Keratinocyte (primary cell): ENCODE results near the gene IFT122.

ENCODE experiments used
- EZH2 ChIP-seq: IDR thresholded peaks from one replicate; pipeline ENCODE4 v1.6.1; 2012; ENCODE audit warnings: inconsistent platforms, mild to moderate bottlenecking, low read length, moderate library complexity
- TF ChIP-seq, protein P1 (sequence below), 3 experiments: IDR thresholded peaks in 1 of 3; conservative IDR thresholded peaks in 1 of 3; optimal IDR thresholded peaks in 1 of 3; 2 replicates in 2 of 3; 3 replicates in 1 of 3; pipeline versions ENCODE3 to v1.5.1; 2011; ENCODE audit warnings: low read length in 3 of 3, mild to moderate bottlenecking in 3 of 3, moderate library complexity in 2 of 3, control low read depth in 1 of 3, inconsistent platforms in 1 of 3; ENCODE audit not compliant: insufficient read depth in 2 of 3; ENCODE audit errors: extremely low read depth in 1 of 3

DNA sequence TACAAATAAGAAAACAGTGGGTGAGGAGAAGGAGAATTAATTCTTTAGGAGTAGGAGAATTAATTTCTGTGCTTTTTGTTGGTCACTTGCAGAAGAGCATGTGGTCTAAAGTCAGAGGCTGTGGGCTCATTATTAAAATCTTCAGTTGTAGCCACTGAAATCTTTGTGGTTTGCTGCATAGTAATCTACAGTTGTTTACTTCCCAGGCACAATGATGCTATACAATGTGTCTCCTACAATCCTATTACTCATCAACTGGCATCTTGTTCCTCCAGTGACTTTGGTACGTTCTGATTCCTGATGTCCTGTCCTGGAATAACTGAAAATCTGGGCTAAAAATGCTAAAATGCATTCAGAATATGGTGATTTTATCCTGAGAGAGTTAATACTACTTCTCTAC is 21.0 kb downstream of the IFT122 start:
- TF ChIP-seq, protein P1, sequence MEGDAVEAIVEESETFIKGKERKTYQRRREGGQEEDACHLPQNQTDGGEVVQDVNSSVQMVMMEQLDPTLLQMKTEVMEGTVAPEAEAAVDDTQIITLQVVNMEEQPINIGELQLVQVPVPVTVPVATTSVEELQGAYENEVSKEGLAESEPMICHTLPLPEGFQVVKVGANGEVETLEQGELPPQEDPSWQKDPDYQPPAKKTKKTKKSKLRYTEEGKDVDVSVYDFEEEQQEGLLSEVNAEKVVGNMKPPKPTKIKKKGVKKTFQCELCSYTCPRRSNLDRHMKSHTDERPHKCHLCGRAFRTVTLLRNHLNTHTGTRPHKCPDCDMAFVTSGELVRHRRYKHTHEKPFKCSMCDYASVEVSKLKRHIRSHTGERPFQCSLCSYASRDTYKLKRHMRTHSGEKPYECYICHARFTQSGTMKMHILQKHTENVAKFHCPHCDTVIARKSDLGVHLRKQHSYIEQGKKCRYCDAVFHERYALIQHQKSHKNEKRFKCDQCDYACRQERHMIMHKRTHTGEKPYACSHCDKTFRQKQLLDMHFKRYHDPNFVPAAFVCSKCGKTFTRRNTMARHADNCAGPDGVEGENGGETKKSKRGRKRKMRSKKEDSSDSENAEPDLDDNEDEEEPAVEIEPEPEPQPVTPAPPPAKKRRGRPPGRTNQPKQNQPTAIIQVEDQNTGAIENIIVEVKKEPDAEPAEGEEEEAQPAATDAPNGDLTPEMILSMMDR (optimal IDR thresholded peaks at IDR 0.05 in 1 of 3, IDR thresholded peaks at IDR 0.05 in 1 of 3, conservative IDR thresholded peaks at IDR 0.05 in 1 of 3; ENCODE audit: extremely low read depth in 1 of 3, insufficient read depth in 2 of 3, low read length in 3 of 3) = no peak
- TF ChIP-seq EZH2 = no peak
